T-helper 1 cell treated with Interleukin-12 subunit alpha and Interleukin-12 subunit beta and Interleukin-4 antibody, amounts not matched to agents 30 μg/mL and 1 μg/mL, for 36 hours (primary cell): Measurements from ENCODE around the gene SLC25A4.
"Not testable (repeated sequence)": the region's sequence is repeated elsewhere in the genome, so short reads cannot be mapped to it uniquely, and the experiment has no call there.

Source experiments
- H3K27ac Mint-ChIP-seq: one replicate; pipeline ENCODE4 v1.8.0; 2021; ENCODE audit warnings: mild to moderate bottlenecking, mixed read lengths
- H3K27me3 Mint-ChIP-seq: one replicate; pipeline ENCODE4 v1.8.0; 2021; ENCODE audit warnings: low read depth, mixed read lengths
- H3K36me3 Mint-ChIP-seq: one replicate; pipeline ENCODE4 v1.8.0; 2021; ENCODE audit warnings: low read depth, mixed read lengths
- H3K4me1 Mint-ChIP-seq: one replicate; pipeline ENCODE4 v1.8.0; 2021; ENCODE audit warnings: low read depth, mixed read lengths
- H3K4me3 Mint-ChIP-seq: one replicate; pipeline ENCODE4 v1.8.0; 2021; ENCODE audit warnings: mild to moderate bottlenecking, moderate library complexity, mixed read lengths
- H3K9me3 Mint-ChIP-seq: one replicate; pipeline ENCODE4 v1.8.0; 2021; ENCODE audit warnings: mixed read lengths

The SLC25A4 gene

GRCh38 chr4:185112104-185112503, 31.0 kb upstream of the SLC25A4 start:
- Mint-ChIP-seq H3K27me3 (peaks cover 48% of the 10 kb centered on the region), H3K4me1 (peaks cover 4% of the 10 kb centered on the region), H3K9me3 (no peaks in the 10 kb centered on the region), H3K4me3 (no peak overlapping the region), H3K36me3 (no peaks in the 10 kb centered on the region), H3K27ac (no peak overlapping the region)

- Mint-ChIP-seq H3K9me3 (no peaks in the 10 kb centered on the region), H3K27me3 (peaks cover 43% of the 10 kb centered on the region), H3K36me3 (no peaks in the 10 kb centered on the region), H3K4me3 (no peak overlapping the region), H3K4me1 (peaks cover 4% of the 10 kb centered on the region), H3K27ac (no peak overlapping the region)
Observed at GRCh38 chr4:185113340-185113739, 29.7 kb upstream of the SLC25A4 start.

GRCh38 chr4:185115827-185116232, 27.2 kb upstream of the SLC25A4 start:
- no peaks in the 10 kb centered on the region for H3K36me3 Mint-ChIP-seq
- H3K9me3 Mint-ChIP-seq = no peaks in the 10 kb centered on the region
- H3K4me1 Mint-ChIP-seq = no peaks in the 10 kb centered on the region
- H3K27ac Mint-ChIP-seq = no peak overlapping the region
- H3K27me3 Mint-ChIP-seq = peaks cover 45% of the 10 kb centered on the region
- H3K4me3 Mint-ChIP-seq = no peak overlapping the region

- H3K4me3 Mint-ChIP-seq = no peak overlapping the region
- H3K9me3 Mint-ChIP-seq = no peaks in the 10 kb centered on the region
- no peaks in the 10 kb centered on the region for H3K4me1 Mint-ChIP-seq
- H3K27ac Mint-ChIP-seq = no peak overlapping the region
- no peaks in the 10 kb centered on the region for H3K36me3 Mint-ChIP-seq
- H3K27me3 Mint-ChIP-seq = peaks cover 52% of the 10 kb centered on the region
Observed at GRCh38 chr4:185117300-185117934, 25.6 kb upstream of the SLC25A4 start.

- Mint-ChIP-seq H3K4me1 (peaks cover 3% of the 10 kb centered on the region), H3K36me3 (no peaks in the 10 kb centered on the region), H3K27ac (no peak overlapping the region), H3K4me3 (no peak overlapping the region), H3K9me3 (no peaks in the 10 kb centered on the region), H3K27me3 (peaks cover 56% of the 10 kb centered on the region)
Observed at GRCh38 chr4:185118876-185119275, 24.2 kb upstream of the SLC25A4 start.

GRCh38 chr4:185119467-185119866, 23.6 kb upstream of the SLC25A4 start:
- not testable (repeated sequence) for H3K9me3 Mint-ChIP-seq, H3K4me3 Mint-ChIP-seq, H3K4me1 Mint-ChIP-seq, H3K27ac Mint-ChIP-seq, H3K36me3 Mint-ChIP-seq
- peaks cover 58% of the 10 kb centered on the region for H3K27me3 Mint-ChIP-seq

GRCh38 chr4:185119927-185120630, 23.0 kb upstream of the SLC25A4 start:
- H3K4me1 Mint-ChIP-seq = peaks cover 3% of the 10 kb centered on the region
- no peak overlapping the region for H3K27ac Mint-ChIP-seq
- no peak overlapping the region for H3K4me3 Mint-ChIP-seq
- H3K27me3 Mint-ChIP-seq = peaks cover 63% of the 10 kb centered on the region
- H3K9me3 Mint-ChIP-seq = no peaks in the 10 kb centered on the region
- no peaks in the 10 kb centered on the region for H3K36me3 Mint-ChIP-seq

- H3K36me3 Mint-ChIP-seq = no peaks in the 10 kb centered on the region
- peaks cover 3% of the 10 kb centered on the region for H3K4me1 Mint-ChIP-seq
- no peaks in the 10 kb centered on the region for H3K9me3 Mint-ChIP-seq
- no peak overlapping the region for H3K4me3 Mint-ChIP-seq
- H3K27me3 Mint-ChIP-seq = peaks cover 68% of the 10 kb centered on the region
- no peak overlapping the region for H3K27ac Mint-ChIP-seq
Observed at GRCh38 chr4:185120631-185120946, 22.5 kb upstream of the SLC25A4 start.

- Mint-ChIP-seq H3K27me3 (peaks cover 66% of the 10 kb centered on the region), H3K4me3 (no peak overlapping the region), H3K27ac (no peak overlapping the region), H3K36me3 (no peaks in the 10 kb centered on the region), H3K9me3 (no peaks in the 10 kb centered on the region), H3K4me1 (peaks cover 3% of the 10 kb centered on the region)
Observed at GRCh38 chr4:185122681-185123345, 20.3 kb upstream of the SLC25A4 start.

GRCh38 chr4:185124006-185124405, 19.1 kb upstream of the SLC25A4 start:
- H3K27me3 Mint-ChIP-seq = peaks cover 70% of the 10 kb centered on the region
- H3K9me3 Mint-ChIP-seq = no peaks in the 10 kb centered on the region
- H3K36me3 Mint-ChIP-seq = no peaks in the 10 kb centered on the region
- H3K27ac Mint-ChIP-seq = no peak overlapping the region
- peaks cover 7% of the 10 kb centered on the region for H3K4me1 Mint-ChIP-seq
- no peak overlapping the region for H3K4me3 Mint-ChIP-seq

GRCh38 chr4:185127021-185127925, 15.8 kb upstream of the SLC25A4 start:
- Mint-ChIP-seq H3K27ac (no peak overlapping the region), H3K27me3 (peaks cover 75% of the 10 kb centered on the region), H3K36me3 (no peaks in the 10 kb centered on the region), H3K9me3 (no peaks in the 10 kb centered on the region), H3K4me1 (peaks cover 9% of the 10 kb centered on the region), H3K4me3 (peak overlapping the region; percentile 70)

- Mint-ChIP-seq H3K27me3 (peaks cover 69% of the 10 kb centered on the region), H3K27ac (no peak overlapping the region), H3K9me3 (no peaks in the 10 kb centered on the region), H3K36me3 (no peaks in the 10 kb centered on the region), H3K4me1 (peaks cover 5% of the 10 kb centered on the region), H3K4me3 (peak overlapping the region; percentile 61)
Observed at GRCh38 chr4:185128272-185129119, 14.6 kb upstream of the SLC25A4 start.

- H3K9me3 Mint-ChIP-seq = no peaks in the 10 kb centered on the region
- H3K4me1 Mint-ChIP-seq = peaks cover 1% of the 10 kb centered on the region
- H3K27ac Mint-ChIP-seq = no peak overlapping the region
- H3K27me3 Mint-ChIP-seq = peaks cover 53% of the 10 kb centered on the region
- H3K36me3 Mint-ChIP-seq = no peaks in the 10 kb centered on the region
- H3K4me3 Mint-ChIP-seq = no peak overlapping the region
Observed at GRCh38 chr4:185134307-185134869, 8.7 kb upstream of the SLC25A4 start.
